HL-60 (cell line): ENCODE measurements around the gene BCL10.

ENCODE experiments used
- DNase-seq, 2 experiments: peaks; one replicate each; pipeline ENCODE4 v3.0.0-alpha.2; 2010 to 2020; ENCODE audit warnings: low read depth in 1 of 2, low spot score in 1 of 2
- H3K27ac ChIP-seq: fragments of 250-450 bp; sonication (Bioruptor Pico); replicated peaks from 2 replicates; pipeline ENCODE4 v1.5.1; 2020; ENCODE audit warnings: mild to moderate bottlenecking, moderate library complexity
- H3K27me3 ChIP-seq: fragments of 250-450 bp; sonication (Bioruptor Pico); 2 replicates; pipeline ENCODE4 v1.5.1; 2021; ENCODE audit warnings: mild to moderate bottlenecking, moderate library complexity; ENCODE audit not compliant: insufficient read depth, poor library complexity, severe bottlenecking
- H3K4me3 ChIP-seq: replicated peaks from 2 replicates; pipeline ENCODE4 v1.5.1; 2011; ENCODE audit warnings: mild to moderate bottlenecking, control low read depth, low read length; ENCODE audit not compliant: insufficient read depth
- GABPA ChIP-seq: IDR thresholded peaks from 2 replicates; pipeline ENCODE4 v1.6.1; 2012; ENCODE audit warnings: low read depth
- POLR2AphosphoS5 ChIP-seq: IDR thresholded peaks from 2 replicates; pipeline ENCODE4 v1.6.1; 2012; ENCODE audit warnings: low read depth
- SPI1 ChIP-seq: IDR thresholded peaks from 2 replicates; pipeline ENCODE4 v1.6.1; 2012; ENCODE audit warnings: low read depth, mild to moderate bottlenecking, borderline replicate concordance
- TF ChIP-seq, protein P1 (sequence below): IDR thresholded peaks from one replicate; pipeline ENCODE4 v1.5.1; 2011; ENCODE audit warnings: low read length, control low read depth, inconsistent platforms; ENCODE audit not compliant: insufficient read depth
- TF ChIP-seq, protein P2 (sequence below): IDR thresholded peaks from 2 replicates; pipeline ENCODE4 v1.6.1; 2012; ENCODE audit warnings: low read depth; ENCODE audit not compliant: insufficient replicate concordance

The BCL10 gene

DNA sequence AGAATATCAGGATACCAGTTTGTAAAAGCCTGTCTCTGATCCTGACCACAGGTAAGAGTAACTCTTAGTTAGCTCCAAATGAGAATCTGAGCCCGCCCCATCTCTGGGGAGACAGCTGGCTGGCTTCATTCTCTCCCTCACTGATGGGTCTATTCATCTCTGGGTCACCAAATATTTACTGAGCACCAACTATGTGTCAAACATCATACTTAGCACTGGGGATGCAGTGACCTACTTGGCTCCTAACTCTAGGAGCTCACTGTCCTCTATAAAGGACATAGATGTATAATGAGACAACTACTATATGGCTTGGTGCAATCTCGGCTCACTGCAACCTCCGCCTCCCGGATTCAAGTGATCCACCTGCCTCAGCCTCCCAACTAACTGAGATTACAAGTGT, 29.8 kb upstream of the BCL10 start:
- Histone ChIP-seq H3K27ac (no peak overlapping the region), H3K4me3 (no peak overlapping the region), H3K27me3 (peaks cover 11% of the 10 kb centered on the region)
- no peak for TF ChIP-seq SPI1
- TF ChIP-seq, protein P1, sequence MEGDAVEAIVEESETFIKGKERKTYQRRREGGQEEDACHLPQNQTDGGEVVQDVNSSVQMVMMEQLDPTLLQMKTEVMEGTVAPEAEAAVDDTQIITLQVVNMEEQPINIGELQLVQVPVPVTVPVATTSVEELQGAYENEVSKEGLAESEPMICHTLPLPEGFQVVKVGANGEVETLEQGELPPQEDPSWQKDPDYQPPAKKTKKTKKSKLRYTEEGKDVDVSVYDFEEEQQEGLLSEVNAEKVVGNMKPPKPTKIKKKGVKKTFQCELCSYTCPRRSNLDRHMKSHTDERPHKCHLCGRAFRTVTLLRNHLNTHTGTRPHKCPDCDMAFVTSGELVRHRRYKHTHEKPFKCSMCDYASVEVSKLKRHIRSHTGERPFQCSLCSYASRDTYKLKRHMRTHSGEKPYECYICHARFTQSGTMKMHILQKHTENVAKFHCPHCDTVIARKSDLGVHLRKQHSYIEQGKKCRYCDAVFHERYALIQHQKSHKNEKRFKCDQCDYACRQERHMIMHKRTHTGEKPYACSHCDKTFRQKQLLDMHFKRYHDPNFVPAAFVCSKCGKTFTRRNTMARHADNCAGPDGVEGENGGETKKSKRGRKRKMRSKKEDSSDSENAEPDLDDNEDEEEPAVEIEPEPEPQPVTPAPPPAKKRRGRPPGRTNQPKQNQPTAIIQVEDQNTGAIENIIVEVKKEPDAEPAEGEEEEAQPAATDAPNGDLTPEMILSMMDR = no peak
- TF ChIP-seq, protein P2, sequence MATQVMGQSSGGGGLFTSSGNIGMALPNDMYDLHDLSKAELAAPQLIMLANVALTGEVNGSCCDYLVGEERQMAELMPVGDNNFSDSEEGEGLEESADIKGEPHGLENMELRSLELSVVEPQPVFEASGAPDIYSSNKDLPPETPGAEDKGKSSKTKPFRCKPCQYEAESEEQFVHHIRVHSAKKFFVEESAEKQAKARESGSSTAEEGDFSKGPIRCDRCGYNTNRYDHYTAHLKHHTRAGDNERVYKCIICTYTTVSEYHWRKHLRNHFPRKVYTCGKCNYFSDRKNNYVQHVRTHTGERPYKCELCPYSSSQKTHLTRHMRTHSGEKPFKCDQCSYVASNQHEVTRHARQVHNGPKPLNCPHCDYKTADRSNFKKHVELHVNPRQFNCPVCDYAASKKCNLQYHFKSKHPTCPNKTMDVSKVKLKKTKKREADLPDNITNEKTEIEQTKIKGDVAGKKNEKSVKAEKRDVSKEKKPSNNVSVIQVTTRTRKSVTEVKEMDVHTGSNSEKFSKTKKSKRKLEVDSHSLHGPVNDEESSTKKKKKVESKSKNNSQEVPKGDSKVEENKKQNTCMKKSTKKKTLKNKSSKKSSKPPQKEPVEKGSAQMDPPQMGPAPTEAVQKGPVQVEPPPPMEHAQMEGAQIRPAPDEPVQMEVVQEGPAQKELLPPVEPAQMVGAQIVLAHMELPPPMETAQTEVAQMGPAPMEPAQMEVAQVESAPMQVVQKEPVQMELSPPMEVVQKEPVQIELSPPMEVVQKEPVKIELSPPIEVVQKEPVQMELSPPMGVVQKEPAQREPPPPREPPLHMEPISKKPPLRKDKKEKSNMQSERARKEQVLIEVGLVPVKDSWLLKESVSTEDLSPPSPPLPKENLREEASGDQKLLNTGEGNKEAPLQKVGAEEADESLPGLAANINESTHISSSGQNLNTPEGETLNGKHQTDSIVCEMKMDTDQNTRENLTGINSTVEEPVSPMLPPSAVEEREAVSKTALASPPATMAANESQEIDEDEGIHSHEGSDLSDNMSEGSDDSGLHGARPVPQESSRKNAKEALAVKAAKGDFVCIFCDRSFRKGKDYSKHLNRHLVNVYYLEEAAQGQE = no peak
- DNase-seq = no peak

DNA sequence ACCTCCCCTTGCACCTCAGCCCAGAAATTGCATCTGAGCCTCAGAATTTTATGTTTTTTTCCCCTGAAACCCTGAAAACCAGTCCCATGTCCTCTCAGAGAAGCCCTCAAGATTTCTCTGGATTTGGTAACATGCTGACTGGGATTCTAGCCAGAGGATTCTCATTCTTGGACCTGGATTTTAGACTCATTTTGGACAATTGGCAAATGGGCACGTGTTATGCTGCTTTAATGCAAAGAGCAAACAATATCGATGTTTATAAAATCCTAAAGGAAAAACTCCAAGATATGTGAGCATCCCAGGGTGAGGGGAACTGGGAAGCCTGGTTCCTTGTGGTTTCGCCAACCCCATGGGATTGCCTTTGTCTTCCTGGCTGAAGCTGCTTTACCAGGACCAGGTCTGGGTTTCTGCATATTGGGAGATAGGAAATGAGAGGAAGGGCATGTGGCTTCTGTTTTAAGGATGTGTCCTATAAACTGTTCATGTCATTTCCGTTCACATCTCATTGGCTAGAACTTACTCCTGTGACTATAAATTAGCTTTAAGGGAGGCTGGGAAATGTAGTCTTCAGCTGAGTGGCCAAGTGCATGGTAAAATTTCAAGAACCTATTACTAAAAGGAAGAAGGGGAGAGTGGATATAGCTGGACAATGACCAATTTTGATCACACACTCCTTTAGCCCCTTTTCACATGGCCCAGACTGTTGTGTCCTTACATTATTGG, 27.2 kb upstream of the BCL10 start:
- H3K27ac ChIP-seq = no peak overlapping the region
- H3K27me3 ChIP-seq = peaks cover 2% of the 10 kb centered on the region
- DNase-seq = no peak
- no peak overlapping the region for H3K4me3 ChIP-seq
- TF ChIP-seq SPI1 (no peak), POLR2AphosphoS5 (no peak), GABPA (no peak)
- TF ChIP-seq, protein P1 = no peak
- TF ChIP-seq, protein P2 = no peak

DNA sequence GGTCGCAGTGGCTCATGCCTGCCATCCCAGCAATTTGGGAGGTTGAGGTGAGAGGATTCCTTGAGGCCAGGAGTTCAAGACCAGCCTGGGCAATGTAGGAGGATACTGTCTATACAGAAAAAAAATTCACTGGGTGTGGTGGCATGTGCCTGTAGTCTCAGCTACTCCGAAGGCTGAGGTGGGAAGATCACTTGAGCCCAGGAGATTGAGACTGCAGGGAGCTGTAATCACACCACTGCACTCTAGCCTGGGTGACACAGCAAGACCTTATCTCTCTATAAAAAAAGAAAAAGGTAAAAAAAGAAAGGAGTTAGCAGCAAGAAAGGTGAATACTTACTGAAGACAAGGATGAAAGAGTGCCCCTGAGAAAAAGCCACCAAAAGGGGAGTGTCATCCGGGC, 23.7 kb upstream of the BCL10 start:
- DNase-seq = no peak
- no peaks in the 10 kb centered on the region for H3K27me3 ChIP-seq
- H3K27ac ChIP-seq = no peak overlapping the region
- no peak overlapping the region for H3K4me3 ChIP-seq
- no peak for TF ChIP-seq POLR2AphosphoS5
- TF ChIP-seq, protein P1 = no peak
- no peak for TF ChIP-seq GABPA
